Measurements from ENCODE around the gene CLTC.
A peak's percentile ranks its signal among the peaks of the same experiment; 100 is the strongest.
"Not testable (repeated sequence)": the region's sequence is repeated elsewhere in the genome, so short reads cannot be mapped to it uniquely, and the experiment has no call there.

The CLTC gene

GRCh38 chr17:59619298-59620063 lies at the start of gene CLTC:
Gene CLTC (plus strand): TSS chr17:59619895. CDS start chr17:59620132, 237 bp downstream.
- peak within 1 kb of the TSS; percentile 89 for H3K4me3 Mint-ChIP-seq
- H3K27me3 Mint-ChIP-seq (ENCODE audit: low read depth): no peaks in the 10 kb centered on the region
- peaks cover 27% of the 10 kb centered on the region for H3K36me3 Mint-ChIP-seq (ENCODE audit: low read depth)
- no peaks in the 10 kb centered on the region for H3K9me3 Mint-ChIP-seq
- DNase-seq (ENCODE audit: low spot score): peak; percentile 94
- H3K4me1 Mint-ChIP-seq (ENCODE audit: low read depth): peaks cover 39% of the 10 kb centered on the region
- H3K27ac Mint-ChIP-seq: peak within 1 kb of the TSS; percentile 96

- no peak overlapping the region for H3K4me3 Mint-ChIP-seq
- no peaks in the 10 kb centered on the region for H3K27me3 Mint-ChIP-seq (ENCODE audit: low read depth)
- peaks cover 13% of the 10 kb centered on the region for H3K36me3 Mint-ChIP-seq (ENCODE audit: low read depth)
- peak; percentile 12 for DNase-seq (ENCODE audit: low spot score)
- H3K27ac Mint-ChIP-seq: no peak overlapping the region
- no peaks in the 10 kb centered on the region for H3K9me3 Mint-ChIP-seq
- H3K4me1 Mint-ChIP-seq (ENCODE audit: low read depth): peaks cover 11% of the 10 kb centered on the region
Observed at GRCh38 chr17:59572301-59572924, 47.3 kb upstream of the CLTC start.

GRCh38 chr17:59584168-59584567 lies 35.5 kb upstream of the CLTC start:
- H3K4me3 Mint-ChIP-seq; H3K27ac Mint-ChIP-seq; H3K36me3 Mint-ChIP-seq (ENCODE audit: low read depth); H3K9me3 Mint-ChIP-seq; H3K27me3 Mint-ChIP-seq (ENCODE audit: low read depth); DNase-seq (ENCODE audit: low spot score); H3K4me1 Mint-ChIP-seq (ENCODE audit: low read depth): not testable (repeated sequence)

GRCh38 chr17:59600169-59600568 lies 19.5 kb upstream of the CLTC start:
- Mint-ChIP-seq H3K27ac (no peak overlapping the region), H3K4me3 (no peak overlapping the region), H3K9me3 (no peaks in the 10 kb centered on the region), H3K36me3 (ENCODE audit: low read depth) (peaks cover 27% of the 10 kb centered on the region), H3K4me1 (ENCODE audit: low read depth) (peaks cover 13% of the 10 kb centered on the region), H3K27me3 (ENCODE audit: low read depth) (no peaks in the 10 kb centered on the region)
- DNase-seq (ENCODE audit: low spot score): no peak

GRCh38 chr17:59601130-59601529 lies 18.6 kb upstream of the CLTC start:
- DNase-seq (ENCODE audit: low spot score): peak; percentile 47
- Mint-ChIP-seq H3K27me3 (ENCODE audit: low read depth) (no peaks in the 10 kb centered on the region), H3K36me3 (ENCODE audit: low read depth) (peaks cover 30% of the 10 kb centered on the region), H3K9me3 (no peaks in the 10 kb centered on the region), H3K4me1 (ENCODE audit: low read depth) (peaks cover 13% of the 10 kb centered on the region), H3K4me3 (peak overlapping the region; percentile 32), H3K27ac (peak overlapping the region; percentile 49)

- H3K27me3 Mint-ChIP-seq (ENCODE audit: low read depth): no peaks in the 10 kb centered on the region
Observed at GRCh38 chr17:59607061-59607460, 12.6 kb upstream of the CLTC start.

GRCh38 chr17:59607817-59608403 lies 11.8 kb upstream of the CLTC start:
- Mint-ChIP-seq H3K4me3 (no peak overlapping the region), H3K9me3 (no peaks in the 10 kb centered on the region), H3K27me3 (ENCODE audit: low read depth) (no peaks in the 10 kb centered on the region), H3K27ac (no peak overlapping the region), H3K4me1 (ENCODE audit: low read depth) (peaks cover 3% of the 10 kb centered on the region), H3K36me3 (ENCODE audit: low read depth) (peaks cover 24% of the 10 kb centered on the region)
- DNase-seq (ENCODE audit: low spot score): no peak

More at GRCh38 chr17:59607061-59607460, 12.6 kb upstream of the CLTC start:
- DNase-seq (ENCODE audit: low spot score): no peak
- peaks cover 4% of the 10 kb centered on the region for H3K4me1 Mint-ChIP-seq (ENCODE audit: low read depth)
- no peak overlapping the region for H3K4me3 Mint-ChIP-seq
- H3K9me3 Mint-ChIP-seq: no peaks in the 10 kb centered on the region
- peaks cover 30% of the 10 kb centered on the region for H3K36me3 Mint-ChIP-seq (ENCODE audit: low read depth)
- no peak overlapping the region for H3K27ac Mint-ChIP-seq

- H3K4me3 Mint-ChIP-seq: no peak overlapping the region
- H3K27me3 Mint-ChIP-seq (ENCODE audit: low read depth): no peaks in the 10 kb centered on the region
- H3K4me1 Mint-ChIP-seq (ENCODE audit: low read depth): peaks cover 3% of the 10 kb centered on the region
- no peak overlapping the region for H3K27ac Mint-ChIP-seq
- H3K36me3 Mint-ChIP-seq (ENCODE audit: low read depth): peaks cover 13% of the 10 kb centered on the region
- H3K9me3 Mint-ChIP-seq: no peaks in the 10 kb centered on the region
- no peak for DNase-seq (ENCODE audit: low spot score)
Observed at GRCh38 chr17:59611503-59611902, 8.2 kb upstream of the CLTC start.

- Mint-ChIP-seq H3K9me3 (no peaks in the 10 kb centered on the region), H3K4me1 (ENCODE audit: low read depth) (peaks cover 21% of the 10 kb centered on the region), H3K36me3 (ENCODE audit: low read depth) (peaks cover 13% of the 10 kb centered on the region), H3K4me3 (no peak overlapping the region), H3K27me3 (ENCODE audit: low read depth) (no peaks in the 10 kb centered on the region), H3K27ac (peak overlapping the region; percentile 28)
- no peak for DNase-seq (ENCODE audit: low spot score)
Observed at GRCh38 chr17:59616253-59616920, 3.3 kb upstream of the CLTC start.

- Mint-ChIP-seq H3K36me3 (ENCODE audit: low read depth) (peaks cover 18% of the 10 kb centered on the region), H3K27ac (peak overlapping the region; percentile 96)
Observed at GRCh38 chr17:59617156-59617732, 2.5 kb upstream of the CLTC start.

GRCh38 chr17:59619035-59619297 lies 729 bp upstream of the CLTC start:
- peak overlapping the region; percentile 96 for H3K27ac Mint-ChIP-seq
- H3K36me3 Mint-ChIP-seq (ENCODE audit: low read depth): peaks cover 24% of the 10 kb centered on the region
- no peak for DNase-seq (ENCODE audit: low spot score)
- H3K27me3 Mint-ChIP-seq (ENCODE audit: low read depth): no peaks in the 10 kb centered on the region
- peak overlapping the region; percentile 89 for H3K4me3 Mint-ChIP-seq
- no peaks in the 10 kb centered on the region for H3K9me3 Mint-ChIP-seq
- peaks cover 37% of the 10 kb centered on the region for H3K4me1 Mint-ChIP-seq (ENCODE audit: low read depth)

More at GRCh38 chr17:59617156-59617732, 2.5 kb upstream of the CLTC start:
- no peak for DNase-seq (ENCODE audit: low spot score)
- no peaks in the 10 kb centered on the region for H3K27me3 Mint-ChIP-seq (ENCODE audit: low read depth)
- H3K9me3 Mint-ChIP-seq: no peaks in the 10 kb centered on the region
- peaks cover 25% of the 10 kb centered on the region for H3K4me1 Mint-ChIP-seq (ENCODE audit: low read depth)
- peak overlapping the region; percentile 89 for H3K4me3 Mint-ChIP-seq

GRCh38 chr17:59620064-59620359 lies 317 bp downstream of the CLTC start:
- H3K36me3 Mint-ChIP-seq (ENCODE audit: low read depth): peaks cover 27% of the 10 kb centered on the region
- peak overlapping the region; percentile 96 for H3K27ac Mint-ChIP-seq
- DNase-seq (ENCODE audit: low spot score): no peak
- peaks cover 39% of the 10 kb centered on the region for H3K4me1 Mint-ChIP-seq (ENCODE audit: low read depth)
- peak overlapping the region; percentile 89 for H3K4me3 Mint-ChIP-seq
- no peaks in the 10 kb centered on the region for H3K9me3 Mint-ChIP-seq
- no peaks in the 10 kb centered on the region for H3K27me3 Mint-ChIP-seq (ENCODE audit: low read depth)

GRCh38 chr17:59620518-59621259 lies 994 bp downstream of the CLTC start:
- peak overlapping the region; percentile 96 for H3K27ac Mint-ChIP-seq
- no peaks in the 10 kb centered on the region for H3K27me3 Mint-ChIP-seq (ENCODE audit: low read depth)
- peaks cover 42% of the 10 kb centered on the region for H3K4me1 Mint-ChIP-seq (ENCODE audit: low read depth)
- peaks cover 30% of the 10 kb centered on the region for H3K36me3 Mint-ChIP-seq (ENCODE audit: low read depth)
- no peaks in the 10 kb centered on the region for H3K9me3 Mint-ChIP-seq
- peak overlapping the region; percentile 89 for H3K4me3 Mint-ChIP-seq
- DNase-seq (ENCODE audit: low spot score): peak; percentile 35

All from T-helper 2 cell treated with Interferon-gamma antibody and Interleukin-4, amounts not matched to agents 5 μg/mL and 100 μg/mL, for 36 hours (primary cell).